Endothelial cell of umbilical vein (primary cell): Measurements from ENCODE around the gene ASCL1. TPM values are rescaled to one million over a fixed set of nuclear protein-coding genes. Genes with fewer than 3 reads are reported as not detected.

Experiments
- BruUV-seq: library from RNA; stranded (reverse); fragments of 400-500 nt; replicated peaks from 2 replicates; lab custom pipeline; 2021; lab: Mats Ljungman, UMichigan
- CTCF ChIA-PET: fragments of 300-600, 350-600 bp; sonication (Branson Sonifier 250); formaldehyde crosslinking; loops from one replicate; lab custom pipeline; 2021; ENCODE audit warnings: antibody characterized with exemption, inconsistent platforms; lab: Charles Lee
- POLR2A ChIA-PET: fragments of 300-600, 350-600 bp; sonication (Branson Sonifier 250); formaldehyde crosslinking; loops from one replicate; lab custom pipeline; 2021; ENCODE audit warnings: antibody characterized with exemption, inconsistent platforms; lab: Charles Lee
- DNase-seq: peaks from one replicate; pipeline ENCODE4 v3.0.0-alpha.2; 2011; ENCODE audit warnings: low read depth, low spot score
- FAIRE-seq: peaks from 2 replicates; lab custom pipeline; 2011; peaks lifted over from hg19 to GRCh38; lab: Jason Lieb, UNC
- H2AFZ ChIP-seq: 2 replicates; pipeline ENCODE4 v1.6.0; 2012; ENCODE audit warnings: low read depth, low read length, control low read depth, inconsistent platforms
- H3K27ac ChIP-seq: 2 replicates; pipeline ENCODE4 v1.5.1; 2011; ENCODE audit warnings: low read depth, mild to moderate bottlenecking, control low read depth, low read length, moderate library complexity; ENCODE audit not compliant: insufficient read depth
- H3K27me3 ChIP-seq, 2 experiments: 2 replicates each; pipeline versions ENCODE4 v1.6.0 to v1.6.1; 2011; ENCODE audit warnings: low read length in 2 of 2, mixed read lengths in 1 of 2; ENCODE audit not compliant: control insufficient read depth in 2 of 2, insufficient read depth in 2 of 2
- H3K36me3 ChIP-seq, 2 experiments: 2 replicates in 1 of 2; 3 replicates in 1 of 2; pipeline ENCODE4 v1.5.1; 2011; ENCODE audit warnings: low read length in 2 of 2, mild to moderate bottlenecking in 1 of 2, moderate library complexity in 1 of 2; ENCODE audit not compliant: control insufficient read depth in 2 of 2, insufficient read depth in 2 of 2; ENCODE audit errors: extremely low read depth in 1 of 2
- H3K4me1 ChIP-seq: 3 replicates; pipeline ENCODE4 v1.5.1; 2011; ENCODE audit warnings: mild to moderate bottlenecking, low read length; ENCODE audit not compliant: control insufficient read depth, insufficient read depth; ENCODE audit errors: extremely low read depth
- H3K4me2 ChIP-seq: 2 replicates; pipeline ENCODE4 v1.6.1; 2011; ENCODE audit warnings: low read length, control low read depth, mixed read lengths; ENCODE audit not compliant: insufficient read depth
- H3K4me3 ChIP-seq, 3 experiments: fragments of 200-600 bp in 1 of 3; sonication (generic), shearing (Covaris generic) in 1 of 3; replicated peaks in 1 of 3; 2 replicates each; pipeline ENCODE4 v1.5.1; 2011 to 2016; ENCODE audit warnings: control low read depth in 3 of 3, low read length in 3 of 3, mild to moderate bottlenecking in 2 of 3, inconsistent platforms in 1 of 3, low read depth in 1 of 3, moderate library complexity in 1 of 3; ENCODE audit not compliant: insufficient read depth in 1 of 3
- H3K79me2 ChIP-seq: 2 replicates; pipeline ENCODE4 v1.6.0; 2012; ENCODE audit warnings: low read length, inconsistent platforms; ENCODE audit not compliant: control insufficient read depth, insufficient read depth
- H3K9ac ChIP-seq: replicated peaks from 2 replicates; pipeline ENCODE3; 2011; ENCODE audit warnings: low read length, control low read depth; ENCODE audit not compliant: insufficient read depth; ENCODE audit errors: extremely low read depth
- H3K9me1 ChIP-seq: replicated peaks from 3 replicates; pipeline ENCODE4 v1.6.0; 2011; ENCODE audit warnings: mild to moderate bottlenecking, low read length; ENCODE audit not compliant: control insufficient read depth, insufficient read depth; ENCODE audit errors: extremely low read depth
- H3K9me3 ChIP-seq: replicated peaks from 2 replicates; pipeline ENCODE4 v1.5.1; 2012; ENCODE audit warnings: low read length, inconsistent platforms; ENCODE audit not compliant: control insufficient read depth, insufficient read depth
- H4K20me1 ChIP-seq: replicated peaks from 2 replicates; pipeline ENCODE3; 2011; ENCODE audit warnings: mild to moderate bottlenecking, low read length; ENCODE audit not compliant: control insufficient read depth, insufficient read depth; ENCODE audit errors: extremely low read depth
- EZH2 ChIP-seq: IDR thresholded peaks from 2 replicates; pipeline ENCODE4 v1.6.1; 2012; ENCODE audit warnings: borderline replicate concordance, low read depth, mild to moderate bottlenecking, moderate library complexity, low read length, inconsistent platforms; ENCODE audit not compliant: severe bottlenecking
- FOS ChIP-seq: IDR thresholded peaks from 2 replicates; pipeline ENCODE4 v1.6.1; 2011; ENCODE audit warnings: mild to moderate bottlenecking, low read length, moderate library complexity, borderline replicate concordance; ENCODE audit not compliant: insufficient read depth
- GATA2 ChIP-seq: IDR thresholded peaks from 2 replicates; pipeline ENCODE4 v1.7.0; 2011; ENCODE audit warnings: low read depth, mild to moderate bottlenecking, moderate library complexity, mixed read lengths, low read length; ENCODE audit not compliant: insufficient read length, insufficient read depth
- JUN ChIP-seq: IDR thresholded peaks from 2 replicates; pipeline ENCODE4 v1.6.1; 2011; ENCODE audit warnings: borderline replicate concordance, low read depth; ENCODE audit not compliant: insufficient read length, insufficient read depth
- MYC ChIP-seq: IDR thresholded peaks from one replicate; pipeline ENCODE4 v1.6.1; 2011; ENCODE audit warnings: mild to moderate bottlenecking, low read depth, low read length
- POLR2A ChIP-seq: IDR thresholded peaks from 2 replicates; pipeline ENCODE4 v1.6.1; 2012; ENCODE audit warnings: low read depth, mild to moderate bottlenecking, control low read depth, low read length
- POLR2AphosphoS5 ChIP-seq: IDR thresholded peaks from 2 replicates; pipeline ENCODE4 v1.6.1; 2012; ENCODE audit warnings: low read depth, mild to moderate bottlenecking, control low read depth, low read length, moderate library complexity; ENCODE audit not compliant: insufficient read depth
- dilution Hi-C: fragments of 300-500 bp; cut with MboI; formaldehyde crosslinking; loops from one replicate; pipeline ENCODE4 v1.15.0; 2019; ENCODE audit warnings: low sequenced_read_pairs; ENCODE audit not compliant: extremely low pct_ligation_motif_present
- intact Hi-C: fragments of 100-400 bp; cut with micrococcal nuclease; formaldehyde crosslinking; loops from one replicate; pipeline ENCODE4 v1.10.0; 2022
- polyA plus RNA-seq, 4 experiments: library from polyadenylated mRNA; depleted of rRNA in 3 of 4; stranded (reverse) in 3 of 4; unstranded in 1 of 4; fragments of >200 nt; gene quantifications; 2 replicates each; pipeline versions ENCODE4 v1.2.1 to v1.2.3, GENCODE V29; 2011 to 2012; ENCODE audit warnings: missing spikeins in 1 of 4
- total RNA-seq: library from RNA; stranded (reverse); gene quantifications from 2 replicates; pipeline ENCODE4 v1.2.3, GENCODE V29; 2021

ASCL1 gene
- total and polyA plus RNA-seq, 2 donors (not counting 3 experiments of a cell fraction or from before 2014, with no cell fraction given) = not detected

- no peak overlapping the region for H3K4me2 ChIP-seq
- dilution Hi-C loops = no loop called here
- ChIA-PET CTCF (no interaction called here), POLR2A (no interaction called here)
- H3K36me3 ChIP-seq = no peaks in the 10 kb centered on the region
- TF ChIP-seq FOS = no peak
- no peak for TF ChIP-seq EZH2
- TF ChIP-seq GATA2 = no peak
- TF ChIP-seq POLR2AphosphoS5 = no peak
- no peak for TF ChIP-seq JUN
- no peak for TF ChIP-seq MYC
- no peak for TF ChIP-seq POLR2A
- no peaks in the 10 kb centered on the region for H3K27me3 ChIP-seq
- H4K20me1 ChIP-seq = no peaks in the 10 kb centered on the region
- H3K79me2 ChIP-seq = no peaks in the 10 kb centered on the region
- H3K4me1 ChIP-seq = no peaks in the 10 kb centered on the region
- H2AFZ ChIP-seq = no peak overlapping the region
- intact Hi-C loops = no loop called here
- no peak for FAIRE-seq
- DNase-seq = no peak
- no peak overlapping the region for H3K9ac ChIP-seq
- no peaks in the 10 kb centered on the region for H3K9me1 ChIP-seq
- peaks cover 7% of the 10 kb centered on the region for H3K9me3 ChIP-seq
- no peak overlapping the region for H3K4me3 ChIP-seq
- no peak overlapping the region for H3K27ac ChIP-seq
- BruUV-seq = no TSS peak
These were observed 37.9 kb downstream of the ASCL1 start for GRCh38 chr12:102995372-102995771.

Other genes with a start within 250 kb of the ASCL1 start
- gene PAH, start 40.4 kb upstream of the ASCL1 start, total RNA-seq = not detected in 2 replicates
- gene PAH, start 40.4 kb upstream of the ASCL1 start, polyA plus RNA-seq = not detected in 2 replicates